GM18520 (cell line): Measurements from ENCODE around the gene LRFN5.
"Not testable (repeated sequence)": the region's sequence is repeated elsewhere in the genome, so short reads cannot be mapped to it uniquely, and the experiment has no call there.

ENCODE experiments used
- ATAC-seq: cut with Tn5 transposase; IDR thresholded peaks from one replicate; pipeline ENCODE4 v1.9.1; 2021; ENCODE audit not compliant: unreplicated experiment

The LRFN5 gene

DNA sequence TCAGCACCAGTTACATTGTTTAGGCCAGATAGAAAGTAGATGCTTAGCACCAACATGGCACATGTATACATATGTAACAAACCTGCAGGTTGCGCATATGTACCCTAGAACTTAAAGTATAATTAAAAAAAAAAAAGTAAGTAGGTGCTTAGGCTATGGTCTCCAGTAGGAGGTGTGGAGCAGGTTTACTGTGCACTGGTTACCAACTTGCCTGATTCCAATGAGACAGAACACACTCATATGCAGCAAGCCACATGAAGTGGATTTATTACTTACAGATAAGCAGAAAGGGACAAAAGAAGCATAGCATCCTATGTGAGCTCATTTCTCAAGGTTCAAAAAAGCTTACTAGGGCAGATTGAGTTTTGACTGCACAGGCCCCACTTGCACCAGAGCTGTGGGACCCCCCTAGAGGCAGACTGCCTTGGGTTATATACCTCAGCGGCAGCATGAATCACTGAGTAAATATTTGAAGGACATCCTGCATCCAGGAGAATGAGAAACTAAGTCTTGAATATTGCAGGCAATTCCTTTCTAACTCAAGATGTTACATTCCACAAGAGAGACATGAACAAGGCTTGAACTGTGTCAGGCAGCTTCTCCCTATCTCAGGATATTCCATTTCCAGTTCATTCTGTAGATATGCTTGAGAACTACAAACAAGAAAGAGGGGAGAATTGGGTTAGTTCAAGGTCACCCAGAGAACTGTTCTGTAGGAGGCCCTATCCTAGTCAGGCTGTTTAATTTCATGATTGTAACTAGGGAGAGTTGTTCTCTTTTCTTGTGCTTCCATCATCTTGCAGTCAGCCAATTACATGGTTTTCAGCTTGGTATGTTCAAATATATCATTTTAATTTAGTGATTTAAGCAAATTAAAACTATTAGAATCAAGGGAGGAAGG, 30.1 kb downstream of the LRFN5 start:
- ATAC-seq, result no peak

- ATAC-seq, result no peak
These were observed 35.0 kb downstream of the LRFN5 start for GRCh38 chr14:41641690-41642089.

DNA sequence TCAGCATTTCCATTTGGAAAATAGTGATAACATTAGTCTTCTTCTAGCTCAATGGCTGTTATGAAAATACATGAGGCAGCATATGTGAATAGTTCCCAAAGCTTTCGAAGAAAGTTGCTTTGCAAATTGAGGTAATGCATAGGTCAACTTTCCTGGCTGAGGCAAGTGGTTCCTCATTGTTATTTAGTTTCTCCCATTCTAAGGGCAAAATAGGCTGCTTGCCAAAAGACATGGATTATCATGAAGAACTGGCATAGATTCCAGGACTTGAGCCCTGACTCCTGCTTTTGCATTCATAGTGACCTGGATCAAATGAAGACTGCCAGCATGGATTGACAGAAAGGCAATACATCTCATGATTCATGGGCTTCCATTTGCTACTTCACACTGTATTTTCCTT, 35.7 kb downstream of the LRFN5 start:
- ATAC-seq, result no peak

DNA sequence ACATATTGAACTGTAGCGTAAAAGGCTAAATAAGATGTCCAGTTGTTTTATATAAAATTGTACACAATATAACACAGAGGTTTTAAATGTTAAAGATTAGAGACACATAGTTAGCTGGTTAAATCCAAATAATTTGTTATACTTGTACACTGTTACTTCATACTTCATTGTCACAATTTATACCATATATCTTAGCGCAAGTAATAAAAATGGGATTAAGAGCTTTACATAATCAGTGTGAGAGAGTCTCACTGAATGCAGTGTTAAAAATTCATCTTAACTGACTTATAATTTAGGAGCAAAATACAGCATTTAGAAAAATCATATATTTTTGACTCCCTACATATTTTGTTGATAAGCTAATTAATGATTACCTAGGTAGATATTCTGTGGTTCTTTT, 36.1 kb downstream of the LRFN5 start:
- ATAC-seq, result no peak

DNA sequence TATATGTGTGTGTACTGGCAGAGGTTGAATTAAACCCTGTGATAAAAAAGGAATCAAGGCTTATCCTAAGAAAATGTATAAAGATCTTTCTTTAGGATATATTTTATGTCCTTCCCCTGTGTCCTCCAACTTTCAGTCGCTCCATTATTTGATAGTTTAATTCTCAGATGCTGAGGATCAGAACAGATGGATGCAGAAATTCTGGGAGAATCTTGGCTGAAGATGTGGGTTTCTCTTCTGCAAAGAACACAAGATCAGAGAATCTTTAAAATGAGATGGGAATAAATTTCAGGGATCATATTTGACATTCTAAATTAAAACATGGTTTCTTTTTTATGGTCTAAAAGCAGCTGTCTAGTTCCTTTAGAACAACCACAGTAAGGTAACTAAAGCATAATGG, 37.9 kb downstream of the LRFN5 start:
- ATAC-seq, result no peak

- no peak for ATAC-seq
These were observed 44.1 kb downstream of the LRFN5 start for GRCh38 chr14:41650802-41651201.

DNA sequence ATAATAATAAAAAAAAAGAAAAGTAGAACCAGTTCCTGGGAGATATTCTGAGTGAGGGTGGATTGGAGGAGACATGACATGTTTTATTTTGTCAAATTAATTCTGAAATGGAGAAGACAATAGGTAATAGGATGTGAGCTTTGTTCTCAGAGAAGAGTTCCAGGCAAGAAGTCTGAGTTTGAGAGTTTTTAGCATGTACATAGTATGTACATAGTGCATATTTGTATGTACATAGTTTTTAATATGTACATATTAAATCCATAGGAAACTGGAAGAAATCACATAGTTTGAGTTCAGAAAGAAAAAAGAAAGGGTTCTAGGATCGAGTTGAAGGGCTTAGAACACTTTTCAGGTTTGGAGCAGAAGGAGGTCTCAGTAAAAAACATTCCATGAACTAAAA, 47.5 kb downstream of the LRFN5 start:
- no peak for ATAC-seq

GRCh38 chr14:41662780-41663472, 56.2 kb downstream of the LRFN5 start:
- ATAC-seq, result no peak

DNA sequence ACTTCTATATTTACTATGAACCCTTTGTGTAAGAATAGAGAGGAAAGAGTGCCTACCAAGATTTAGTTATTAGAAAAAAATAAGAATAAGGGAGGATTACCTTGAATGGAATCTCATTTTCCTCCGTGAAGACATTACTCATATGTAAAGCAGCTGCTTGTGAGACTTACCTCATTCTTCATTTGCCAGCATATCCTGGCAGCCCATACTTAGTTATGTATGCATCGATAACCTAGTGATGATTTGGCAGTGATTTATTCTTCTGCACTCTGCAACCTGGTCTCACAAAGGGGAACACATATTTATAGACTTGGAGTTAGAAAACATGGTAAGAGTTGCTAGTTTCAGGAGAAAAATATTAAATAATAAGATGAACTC, 56.8 kb downstream of the LRFN5 start:
- no peak for ATAC-seq

GRCh38 chr14:41666301-41666700, 59.6 kb downstream of the LRFN5 start:
- no peak for ATAC-seq

DNA sequence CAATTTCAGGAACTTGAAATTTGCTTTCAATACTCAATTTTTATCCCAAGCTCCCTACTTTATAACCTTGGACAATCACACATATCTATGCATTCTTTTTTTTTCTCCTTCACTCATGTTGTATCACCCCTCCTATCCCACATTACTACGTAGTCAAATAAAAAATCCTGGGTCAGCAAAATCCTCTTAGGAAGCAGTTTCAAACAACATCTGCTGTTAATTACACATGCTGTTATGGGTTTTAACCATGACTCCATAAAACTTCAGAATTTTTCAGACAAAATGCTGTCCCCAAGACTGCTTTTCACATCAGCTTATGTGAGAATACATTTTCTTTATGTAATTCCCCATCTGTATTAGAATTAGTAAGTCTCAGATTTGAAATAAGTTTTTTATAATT, 61.7 kb downstream of the LRFN5 start:
- ATAC-seq, result no peak

DNA sequence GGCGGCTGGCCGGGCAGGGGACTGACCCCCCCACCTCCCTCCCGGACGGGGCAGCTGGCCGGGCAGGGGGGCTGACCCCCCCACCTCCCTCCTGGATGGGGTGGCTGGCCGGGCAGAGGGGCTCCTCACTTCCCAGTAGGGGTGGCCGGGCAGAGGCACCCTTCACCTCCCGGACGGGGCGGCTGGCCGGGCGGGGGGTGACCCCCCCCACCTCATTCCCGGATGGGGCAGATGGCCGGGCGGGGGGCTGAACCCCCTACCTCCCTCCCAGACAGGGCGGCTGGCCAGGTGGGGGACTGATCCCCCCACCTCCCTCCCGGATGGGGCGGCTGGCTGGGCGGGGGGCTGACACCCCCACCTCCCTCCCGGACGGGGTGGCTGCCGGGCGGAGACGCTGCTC, 66.9 kb downstream of the LRFN5 start:
- ATAC-seq, result not testable (repeated sequence)

- not testable (repeated sequence) for ATAC-seq
These were observed 67.9 kb downstream of the LRFN5 start for GRCh38 chr14:41674511-41674971.

DNA sequence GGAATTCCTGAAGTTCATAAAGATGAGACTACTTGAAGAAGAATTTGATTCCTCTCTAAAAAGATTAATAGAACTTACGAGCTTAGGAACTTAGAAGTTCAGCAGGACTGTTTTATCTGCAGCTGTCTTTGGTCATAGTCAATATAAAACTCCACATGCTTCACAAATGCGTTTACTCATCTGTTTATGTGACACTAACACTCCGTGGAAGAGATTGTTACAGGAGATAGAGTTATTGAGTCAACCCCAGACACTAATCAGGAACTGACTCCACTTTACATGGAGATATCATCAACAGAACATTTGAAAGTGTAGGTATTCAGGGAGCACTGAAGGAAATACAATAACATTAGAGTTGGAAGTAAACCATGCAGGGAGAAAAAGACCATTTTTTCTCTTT, 92.8 kb downstream of the LRFN5 start:
- ATAC-seq, result no peak

DNA sequence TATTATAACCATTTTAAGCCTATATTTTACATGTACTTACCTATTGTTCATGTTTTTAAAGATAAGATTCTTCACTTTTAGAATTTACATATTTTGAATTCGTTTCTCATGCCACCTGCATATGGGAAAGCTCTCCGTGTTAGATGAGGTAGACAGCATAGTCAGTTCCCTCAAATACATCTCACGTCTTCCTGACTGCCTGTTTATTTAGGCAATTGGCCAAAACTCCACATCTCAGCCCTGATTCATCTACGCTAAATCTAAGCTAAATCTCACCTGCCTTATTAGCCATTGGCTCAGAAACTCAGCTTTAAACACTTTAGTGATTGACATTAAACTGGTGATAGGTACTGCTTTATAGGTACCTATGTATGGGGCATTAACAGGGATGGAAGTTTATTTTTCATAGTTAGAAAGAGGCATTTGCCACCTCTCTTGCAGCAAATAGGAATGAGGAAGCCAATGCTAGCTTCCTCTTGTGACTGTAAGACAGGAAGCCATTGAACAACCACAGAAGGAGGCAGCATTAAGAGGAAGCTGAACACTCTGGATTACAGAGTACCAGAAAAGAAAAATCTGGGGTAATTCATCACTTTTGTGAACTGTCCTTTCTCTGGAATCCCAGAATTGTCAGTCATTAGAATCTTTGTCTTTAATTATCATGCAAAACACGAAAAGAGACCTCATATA, 111.9 kb downstream of the LRFN5 start:
- ATAC-seq, result no peak

DNA sequence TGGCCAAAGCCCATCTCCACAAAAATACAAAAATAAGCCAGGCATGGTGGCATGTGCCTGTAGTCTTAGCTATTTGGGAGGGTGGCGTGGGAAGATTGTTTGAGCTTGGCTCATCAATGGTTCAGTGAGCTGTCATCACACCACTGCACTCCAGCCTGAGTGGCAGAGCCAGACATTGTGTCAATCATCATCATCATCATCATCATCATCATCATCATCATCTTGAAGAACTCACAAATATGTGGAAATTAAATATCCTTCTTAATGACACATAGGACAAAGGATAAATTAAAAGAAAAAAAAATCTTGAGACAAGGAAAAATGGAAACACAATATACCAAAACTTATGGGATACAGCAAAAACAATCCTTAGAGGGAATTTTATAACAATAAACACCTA, 132.5 kb downstream of the LRFN5 start:
- ATAC-seq, result no peak

DNA sequence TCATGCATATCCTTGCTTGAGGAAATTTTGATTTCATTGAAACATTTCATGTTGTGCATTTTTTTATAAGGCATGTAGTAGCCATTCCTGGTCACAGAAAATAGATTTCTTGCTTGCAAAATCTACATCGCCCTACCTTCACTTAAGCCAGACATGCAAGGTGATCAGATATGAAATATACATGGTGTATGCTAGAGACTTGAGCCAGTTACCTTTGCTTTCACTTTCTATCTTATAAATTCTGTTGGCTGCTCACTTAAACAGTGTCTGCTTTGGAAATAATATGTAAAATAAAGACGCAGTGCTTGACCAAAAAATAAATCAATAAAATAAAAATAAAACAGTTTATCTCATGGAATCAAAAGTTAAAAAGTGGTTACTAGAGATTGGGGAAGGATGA, 136.5 kb downstream of the LRFN5 start:
- no peak for ATAC-seq

- peak; percentile 85 for ATAC-seq
These were observed 142.8 kb downstream of the LRFN5 start for GRCh38 chr14:41749429-41749828.

DNA sequence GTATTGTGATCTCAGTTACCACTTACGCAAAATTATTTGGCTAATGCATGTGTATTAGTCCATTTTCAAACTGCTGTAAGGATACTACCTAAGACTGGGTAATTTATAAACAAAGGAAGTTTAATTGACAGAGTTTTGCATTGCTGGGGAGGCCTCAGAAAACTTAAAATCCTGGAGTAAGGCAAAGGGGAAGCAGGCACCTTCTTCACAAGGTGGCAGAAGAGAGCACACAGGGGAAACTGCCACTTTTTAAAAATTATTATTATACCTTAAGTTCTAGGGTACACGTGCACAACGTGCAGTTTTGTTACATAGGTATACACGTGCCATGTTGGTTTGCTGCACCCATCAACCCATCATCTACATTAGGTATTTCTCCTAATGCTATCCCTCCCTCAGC, 143.9 kb downstream of the LRFN5 start:
- ATAC-seq, result not testable (repeated sequence)

GRCh38 chr14:41758011-41758665, 151.5 kb downstream of the LRFN5 start:
- no peak for ATAC-seq

DNA sequence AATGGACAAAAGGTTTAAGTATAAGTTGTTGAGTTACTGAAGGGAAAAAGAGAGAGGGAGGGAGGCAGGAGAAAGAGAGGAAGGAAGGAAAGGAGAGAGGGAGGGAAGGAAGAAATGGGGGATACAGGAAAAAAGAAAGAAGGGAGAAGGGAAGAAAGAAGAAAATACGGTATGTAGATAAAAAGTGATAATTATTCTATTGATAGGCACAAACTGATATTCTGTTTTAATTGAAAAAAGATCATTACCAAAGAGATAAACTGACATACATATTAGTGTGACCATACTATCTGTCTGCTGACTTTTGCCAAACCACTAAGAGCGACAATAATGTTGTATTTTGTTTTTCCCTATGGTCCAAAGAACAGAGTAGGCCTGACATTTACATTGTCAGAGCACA, 154.5 kb downstream of the LRFN5 start:
- ATAC-seq, result no peak
